AG08395 (cell line): ENCODE results near the gene FOXP1.
"Not testable (repeated sequence)": the region's sequence is repeated elsewhere in the genome, so short reads cannot be mapped to it uniquely, and the experiment has no call there.

Source experiments
- DNase-seq: peaks from one replicate; pipeline ENCODE4 v3.0.0; 2012; ENCODE audit warnings: mixed read lengths, low spot score

FOXP1 gene

DNA sequence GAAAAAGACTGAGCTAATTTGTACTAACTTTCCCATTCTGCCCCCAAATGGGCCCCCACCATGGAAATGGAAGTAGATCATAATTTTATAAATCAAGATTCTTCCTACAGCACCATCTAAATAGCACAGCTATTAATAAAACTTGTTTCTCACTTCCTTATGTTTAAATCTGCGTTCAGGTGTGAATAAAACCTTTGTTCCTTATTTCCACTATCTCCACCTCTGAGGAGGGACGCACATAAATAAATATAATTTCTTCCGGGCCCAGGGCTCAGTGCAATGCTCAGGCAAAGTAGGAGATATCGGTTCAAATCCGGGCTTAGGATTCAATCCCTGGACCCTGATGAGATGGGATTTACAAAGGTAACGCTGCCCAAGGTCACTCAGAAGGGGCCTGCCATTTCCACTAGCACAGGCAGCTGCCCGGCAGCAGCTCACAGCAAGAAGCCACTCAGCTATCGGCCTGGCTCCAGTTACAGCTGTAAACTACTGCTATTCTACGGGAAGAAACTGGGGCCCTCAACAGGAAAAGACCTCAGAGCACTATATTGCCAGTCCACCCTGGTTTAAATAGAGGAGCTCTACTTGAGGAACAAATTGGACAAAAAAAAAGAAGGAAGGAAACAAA lies 52.5 kb downstream of the FOXP1 start:
- DNase-seq, result no peak

DNA sequence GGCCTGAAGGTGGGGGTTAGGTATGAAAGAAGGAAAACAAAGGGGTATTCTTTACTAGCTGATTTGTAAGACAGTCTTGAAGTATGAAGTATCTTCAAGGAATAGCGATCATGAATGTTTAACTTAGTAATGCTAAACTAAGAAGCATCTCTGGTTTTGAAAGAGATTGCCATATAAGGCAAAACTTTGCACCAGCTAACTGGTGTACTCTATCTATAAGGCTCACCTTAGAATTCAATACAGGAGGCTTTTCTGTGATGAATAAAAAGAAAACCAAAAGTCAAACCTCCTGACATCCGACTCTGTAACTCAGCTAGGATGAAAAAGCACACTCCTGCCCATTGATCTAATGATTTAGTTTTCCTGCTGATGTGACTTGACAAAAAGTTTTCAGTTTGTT lies 54.7 kb downstream of the FOXP1 start:
- no peak for DNase-seq

DNA sequence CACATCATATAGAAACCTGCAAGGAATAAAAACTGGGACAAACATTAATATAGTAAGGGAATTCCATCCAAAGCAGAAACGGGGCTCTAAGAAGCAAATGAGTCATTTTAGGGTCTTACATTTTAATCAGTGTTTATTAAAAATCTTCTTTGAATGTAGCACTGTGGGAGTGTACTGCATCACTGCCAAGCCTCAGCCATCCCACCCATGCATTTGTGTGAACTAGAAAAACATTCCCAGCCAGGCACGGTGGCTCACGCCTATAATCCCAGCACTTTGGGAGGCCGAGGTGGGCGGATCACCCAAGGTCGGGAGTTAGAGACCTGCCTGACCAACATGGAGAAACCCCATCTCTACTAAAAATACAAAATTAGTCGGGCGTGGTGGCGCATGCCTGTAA lies 57.1 kb downstream of the FOXP1 start:
- not testable (repeated sequence) for DNase-seq

DNA sequence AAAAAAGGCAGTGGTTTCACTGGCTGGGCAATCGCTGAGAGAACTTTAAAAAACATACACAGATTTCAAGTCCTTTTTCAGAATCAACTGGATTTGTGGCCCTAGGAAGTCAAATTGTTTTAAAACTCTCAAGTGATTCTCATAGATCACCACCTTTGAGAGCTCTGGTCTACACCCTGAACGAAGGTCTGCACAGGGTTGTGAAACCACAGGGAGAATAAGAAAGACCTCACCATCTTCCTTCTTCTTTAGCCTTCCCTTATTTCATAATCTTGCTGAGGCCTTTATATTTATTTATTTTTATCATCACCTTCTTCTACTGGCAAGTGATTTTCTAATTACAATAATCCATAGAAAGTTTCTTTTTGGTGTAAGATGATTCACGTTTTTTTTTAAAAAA lies 58.1 kb downstream of the FOXP1 start:
- DNase-seq, result no peak

DNA sequence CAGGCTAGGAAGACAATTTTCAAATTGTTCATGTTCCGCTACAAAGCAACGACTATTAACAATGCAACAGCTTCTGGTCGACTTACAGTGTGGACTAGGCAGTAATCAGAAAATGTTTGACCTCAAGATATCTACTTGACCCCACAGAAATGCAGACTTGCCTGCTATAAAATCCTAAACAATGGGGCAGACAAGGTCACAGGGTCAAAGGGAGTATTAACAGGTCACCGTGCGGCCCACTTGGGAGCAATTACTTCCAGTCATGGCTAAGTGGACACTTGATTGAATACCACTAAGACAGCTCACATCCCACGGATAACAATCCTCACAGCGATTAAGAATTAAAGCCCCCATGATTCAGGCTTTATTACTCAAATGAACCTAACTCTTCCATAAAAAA lies 58.9 kb downstream of the FOXP1 start:
- no peak for DNase-seq

DNA sequence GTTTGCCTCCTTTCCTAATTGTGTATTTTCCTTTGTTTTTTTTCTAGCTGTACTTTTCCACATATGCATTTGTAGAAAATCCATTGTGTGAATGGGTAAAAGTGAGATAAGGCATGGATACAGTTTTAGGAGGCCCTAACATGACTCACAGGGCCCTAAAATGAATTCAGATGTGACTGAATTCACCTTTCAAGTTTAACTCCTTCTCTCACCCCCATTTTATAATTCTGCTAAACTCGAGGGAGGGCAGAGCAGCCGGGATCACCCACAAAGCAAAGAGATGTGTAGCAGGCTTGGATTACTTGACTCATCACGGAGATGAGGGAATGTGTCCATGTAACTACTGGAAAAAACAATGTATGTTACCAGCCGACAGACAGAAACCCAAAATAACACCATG lies 59.9 kb downstream of the FOXP1 start:
- DNase-seq, result no peak

DNA sequence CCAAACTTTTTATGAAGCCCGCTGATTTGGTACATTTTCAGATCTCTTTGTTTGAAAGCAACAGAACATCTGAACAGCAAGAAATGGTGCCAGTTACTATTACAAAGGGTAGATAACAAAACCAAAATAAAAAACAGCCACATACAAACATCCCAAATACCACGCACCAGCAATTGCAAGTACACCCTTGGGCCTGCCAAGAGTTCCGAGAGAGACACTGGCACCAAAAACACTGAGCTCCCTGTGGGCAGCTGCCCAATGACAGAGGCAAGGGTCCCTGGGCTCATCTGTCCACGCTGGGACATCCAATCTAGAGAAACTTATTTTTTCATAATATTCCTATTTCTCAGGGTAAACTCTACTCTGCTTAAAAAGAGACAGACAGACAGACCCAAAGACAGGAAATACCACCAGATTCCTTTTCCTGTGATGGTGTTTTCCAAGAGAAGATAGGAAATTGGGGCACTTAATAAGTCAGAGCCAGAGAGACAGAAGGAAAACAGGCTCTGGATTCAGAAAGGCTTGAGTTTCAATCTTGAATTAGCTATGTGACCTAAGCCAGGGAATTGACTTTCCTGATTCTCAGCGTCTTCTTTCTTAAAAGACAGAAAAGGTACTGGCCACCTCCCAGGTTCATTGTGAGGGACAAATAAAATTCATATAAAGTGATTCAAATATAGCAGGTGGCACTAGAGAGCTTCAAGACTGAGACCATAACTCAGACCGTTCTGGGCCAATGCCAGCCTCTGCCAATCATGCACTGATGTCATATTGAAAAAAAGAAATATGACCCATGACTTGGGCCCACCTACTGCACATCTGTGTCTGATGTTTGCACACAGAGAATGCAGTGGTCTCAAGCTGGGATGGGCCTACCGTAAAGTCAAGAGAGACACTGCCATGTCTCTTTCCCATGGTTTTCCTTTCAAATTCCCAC lies 61.3 kb downstream of the FOXP1 start:
- no peak for DNase-seq

DNA sequence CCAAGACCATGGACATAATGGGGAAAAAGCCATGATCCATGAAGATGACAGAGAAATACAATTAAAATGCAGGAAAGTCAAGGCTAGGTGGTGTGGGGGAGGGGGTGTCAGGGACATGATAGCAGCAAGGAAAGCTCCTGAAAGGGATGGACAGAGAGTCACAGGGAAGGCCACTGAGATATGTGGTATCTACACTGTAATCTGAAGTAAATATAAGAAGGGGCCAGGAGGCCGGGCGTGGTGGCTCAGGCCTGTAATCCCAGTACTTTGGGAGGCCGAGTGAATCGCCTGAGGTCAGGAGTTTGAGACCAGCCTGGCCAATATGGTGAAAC lies 62.5 kb downstream of the FOXP1 start:
- DNase-seq, result no peak

DNA sequence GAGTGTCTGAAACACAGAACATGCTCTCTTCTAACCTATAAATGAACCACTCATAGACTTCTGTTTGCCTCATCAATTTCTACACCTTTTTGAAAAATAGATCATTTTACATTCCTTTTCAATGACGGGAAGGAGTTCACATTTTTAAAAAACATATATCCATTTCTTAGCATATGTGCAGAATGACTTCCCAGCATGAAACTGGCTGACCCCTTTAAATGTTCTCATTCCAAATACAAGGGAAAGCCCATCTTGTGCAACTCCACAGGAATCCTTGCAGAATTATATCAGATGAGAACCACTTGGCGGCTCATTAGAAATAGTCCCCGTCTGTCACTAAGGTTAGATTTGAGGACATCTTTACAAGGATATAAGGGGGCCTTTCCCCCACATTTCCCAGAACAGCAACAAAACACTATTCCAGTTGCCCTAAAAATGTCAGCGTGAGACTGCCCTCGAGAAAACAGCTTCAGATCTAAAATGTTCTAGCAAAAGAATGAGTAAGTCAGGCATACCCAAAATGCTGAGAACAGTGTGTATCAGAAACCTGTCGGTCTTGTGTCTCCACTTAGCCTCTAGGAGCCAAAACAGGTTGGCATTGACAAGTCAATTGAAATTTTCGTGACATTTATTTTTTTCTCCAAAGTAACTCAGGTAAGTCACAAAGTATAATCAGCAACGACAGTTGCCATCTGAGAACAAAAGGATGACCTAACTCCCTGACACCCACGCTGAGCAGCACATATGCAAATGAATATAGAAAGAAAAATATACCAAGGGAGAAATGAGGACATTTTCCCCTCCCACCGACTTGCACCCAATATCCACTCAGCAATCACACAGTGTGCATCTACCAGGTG lies 63.1 kb downstream of the FOXP1 start:
- no peak for DNase-seq

DNA sequence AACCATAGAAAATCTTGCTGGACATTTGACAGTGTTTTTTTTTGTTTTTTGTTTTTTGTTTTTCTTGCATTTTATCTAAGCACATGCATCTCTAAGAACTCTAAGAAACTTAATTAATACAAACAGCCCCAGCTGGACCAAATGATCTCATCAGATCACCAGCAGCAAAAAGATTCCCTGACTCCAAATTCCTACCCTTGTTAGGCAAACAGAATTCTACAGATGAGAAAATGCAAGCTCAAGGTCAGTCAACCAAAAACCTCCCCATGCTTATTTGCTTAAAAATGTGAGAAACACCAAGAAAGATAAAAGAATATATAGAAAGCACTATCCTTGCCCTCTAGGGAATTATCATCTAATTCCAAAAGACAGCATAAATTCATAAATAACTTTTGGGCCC lies 65.4 kb downstream of the FOXP1 start:
- DNase-seq, result no peak

DNA sequence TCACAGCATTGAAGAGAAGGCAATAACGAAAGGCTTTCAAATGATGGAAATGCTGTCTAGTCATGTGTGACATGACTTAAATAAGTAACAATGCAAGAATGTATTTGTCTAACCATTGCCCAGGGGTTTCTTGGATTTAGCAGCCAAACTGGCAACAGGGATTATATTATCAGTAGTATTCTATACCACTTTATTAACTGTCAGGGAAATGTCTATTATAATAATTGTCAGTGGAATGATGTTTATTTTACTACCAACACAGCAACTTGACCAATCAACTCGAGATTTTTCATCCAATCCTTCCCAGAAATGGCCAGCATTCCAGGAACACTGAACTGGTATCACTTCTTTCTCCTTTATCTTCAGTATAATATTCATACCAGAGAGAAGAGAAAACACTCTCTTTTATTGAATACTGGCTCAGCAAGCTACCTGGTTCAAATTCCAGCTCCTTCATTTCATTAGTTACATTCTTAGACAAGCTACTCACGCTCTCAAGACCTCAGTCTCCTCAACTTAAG lies 66.2 kb downstream of the FOXP1 start:
- DNase-seq, result no peak

DNA sequence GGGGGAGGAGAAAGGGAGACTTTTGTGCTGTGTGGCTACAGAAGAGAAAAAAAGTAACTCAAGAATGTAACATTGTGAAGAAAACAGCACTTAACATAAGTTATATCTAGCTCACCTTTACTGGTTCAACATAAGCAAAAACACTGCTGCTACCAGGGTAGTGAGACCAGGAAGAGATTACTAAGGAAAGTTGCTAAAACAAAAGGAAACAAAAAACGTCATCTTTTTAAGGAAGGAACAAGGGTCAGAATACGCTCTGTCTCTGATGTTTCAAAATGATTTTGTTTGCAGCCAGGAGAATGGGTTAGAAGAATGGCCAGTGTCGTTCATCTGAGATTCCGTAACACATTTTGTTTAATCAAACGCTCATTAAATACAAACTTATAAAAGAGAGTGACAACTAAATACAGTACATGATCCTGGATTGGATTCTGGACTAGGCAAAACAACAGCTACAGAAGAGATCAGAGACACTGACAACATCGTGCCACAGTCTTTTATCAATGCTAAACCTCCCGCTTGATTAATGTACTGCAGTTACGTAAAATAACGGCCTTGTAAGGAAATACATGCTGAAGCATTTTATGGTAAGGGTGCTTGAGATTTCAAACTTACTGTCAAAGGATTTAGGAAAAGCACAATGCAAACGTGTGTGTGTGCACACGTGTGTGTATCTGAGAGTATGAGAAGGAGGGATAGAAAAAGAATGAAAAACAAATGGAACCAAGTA lies 67.7 kb downstream of the FOXP1 start:
- no peak for DNase-seq

DNA sequence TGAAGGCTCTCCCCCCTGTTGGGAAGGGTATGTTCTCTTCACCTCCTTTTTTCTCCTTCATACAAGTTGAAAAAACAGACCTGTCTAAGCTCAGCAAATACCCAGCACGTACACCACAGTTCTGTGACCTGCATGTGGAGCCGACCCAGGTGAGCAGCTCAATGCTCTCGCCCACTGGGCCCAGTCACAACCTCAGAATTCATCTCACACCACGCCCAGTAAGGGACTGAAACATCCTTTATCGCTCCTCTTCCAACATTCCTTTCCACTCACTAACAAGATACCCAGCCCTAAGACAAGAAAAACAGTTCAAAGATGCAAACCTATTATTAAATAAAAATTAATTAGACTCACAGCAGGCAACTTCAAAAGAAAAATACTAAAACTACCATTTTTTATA lies 68.9 kb downstream of the FOXP1 start:
- no peak for DNase-seq

DNA sequence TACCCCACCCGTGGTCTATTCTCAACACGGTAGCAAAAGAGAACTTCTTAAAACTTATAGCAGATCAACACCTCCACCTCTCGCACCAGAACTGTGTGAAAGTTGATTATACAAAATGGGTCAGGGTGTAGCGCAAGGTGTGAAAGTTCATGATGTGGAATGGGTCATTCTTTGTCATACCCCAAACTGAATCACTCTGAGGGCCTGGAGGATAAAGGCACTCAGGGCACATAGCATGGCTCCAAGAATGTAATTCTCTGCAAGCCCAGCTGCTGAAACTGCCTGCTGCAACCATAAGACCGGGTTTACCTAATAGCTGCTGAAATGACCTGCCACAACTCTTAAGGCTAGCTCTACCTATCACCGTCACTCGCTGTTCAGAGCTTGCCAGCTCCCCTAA lies 70.0 kb downstream of the FOXP1 start:
- no peak for DNase-seq

DNA sequence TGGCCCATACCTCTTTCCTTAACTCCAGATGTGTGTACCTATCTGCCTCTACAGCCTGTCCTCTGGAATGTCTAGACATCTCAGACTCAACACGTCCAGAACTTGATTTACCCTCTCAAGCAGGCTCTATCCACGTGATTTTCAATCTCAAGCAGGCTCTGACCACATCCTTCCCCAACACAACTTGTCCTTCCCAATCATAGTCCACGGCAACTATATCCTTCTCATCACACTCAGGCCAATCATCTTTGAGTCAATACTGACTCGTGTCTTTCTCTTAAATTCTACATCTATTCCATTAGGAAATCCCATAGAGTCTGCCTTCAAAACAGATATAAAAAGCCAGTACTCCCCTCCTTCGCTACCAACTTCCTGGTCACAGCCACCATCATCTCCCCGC lies 70.4 kb downstream of the FOXP1 start:
- no peak for DNase-seq

DNA sequence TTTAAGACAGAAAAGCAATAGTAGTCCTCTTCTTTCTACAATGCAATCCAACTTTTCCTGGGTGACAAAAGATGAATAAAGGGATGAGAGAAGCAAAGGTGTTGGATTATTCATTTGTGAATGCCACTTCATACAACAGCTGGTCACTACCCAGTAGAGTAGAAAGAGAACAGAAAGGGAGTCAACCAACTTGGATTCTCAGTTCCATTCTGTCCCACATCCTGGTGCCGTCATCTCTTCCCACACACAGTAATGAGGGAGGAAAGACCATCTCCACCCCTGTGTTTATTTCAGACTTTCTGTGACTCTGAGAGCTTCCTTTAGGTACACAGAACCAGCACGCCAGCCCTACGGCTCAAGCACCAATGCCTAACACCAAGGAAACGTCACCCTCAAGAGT lies 71.0 kb downstream of the FOXP1 start:
- DNase-seq, result no peak

DNA sequence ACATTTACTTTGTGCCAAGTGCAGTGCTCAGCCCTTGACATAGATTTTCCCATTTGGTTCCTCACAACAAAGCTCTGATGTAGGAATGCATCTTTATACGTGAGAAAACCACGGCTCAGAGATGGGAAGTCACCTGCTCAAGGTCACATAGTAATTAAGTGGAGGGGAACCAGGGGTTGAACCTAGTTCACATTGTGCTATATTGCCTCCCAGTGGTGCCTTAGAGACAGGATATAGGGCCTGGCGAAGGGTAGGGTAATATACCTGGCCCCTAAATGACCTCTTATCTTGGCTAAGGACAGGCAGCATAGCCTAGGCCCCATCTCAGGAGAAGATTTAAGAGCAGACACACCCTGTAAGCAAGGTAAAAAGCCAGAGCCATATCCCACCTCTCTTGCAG lies 71.5 kb downstream of the FOXP1 start:
- DNase-seq, result no peak

DNA sequence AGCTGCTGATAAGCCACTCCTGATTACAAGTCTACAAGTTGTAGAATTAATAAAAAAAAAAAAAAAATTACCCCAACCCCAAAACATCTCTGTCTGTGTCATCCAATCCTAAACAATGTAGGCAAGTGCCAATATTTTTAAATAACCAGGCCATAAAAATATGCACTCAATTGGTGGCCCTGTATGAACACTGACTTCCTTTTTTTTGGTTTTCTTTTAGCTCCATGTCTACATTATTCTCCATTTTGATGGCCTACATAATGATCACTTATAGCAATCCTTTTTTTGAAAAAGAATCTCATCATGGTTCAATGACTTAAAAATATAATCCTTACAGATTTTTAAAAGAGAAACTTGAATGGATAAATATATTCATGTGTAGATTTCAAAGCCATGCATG lies 72.1 kb downstream of the FOXP1 start:
- DNase-seq, result no peak

DNA sequence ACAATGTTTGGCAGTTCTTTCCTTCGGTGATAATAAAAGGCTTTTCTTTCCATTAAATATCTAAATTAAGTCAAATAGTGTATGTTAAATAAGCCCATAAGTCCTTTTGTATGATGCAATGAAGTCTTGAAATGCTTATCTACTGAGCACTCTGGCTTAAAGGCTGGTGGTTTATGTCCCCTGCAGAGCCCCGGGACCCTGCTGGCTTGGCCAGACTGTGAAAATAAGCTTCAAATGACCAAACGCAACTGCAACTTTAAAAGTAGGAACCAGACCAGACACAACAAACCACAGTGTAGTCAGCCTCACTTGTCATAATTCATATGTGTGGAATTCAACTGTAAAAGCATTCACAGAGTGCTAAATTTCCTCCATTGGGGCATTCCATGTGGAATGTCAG lies 72.5 kb downstream of the FOXP1 start:
- DNase-seq, result peak; percentile 62

DNA sequence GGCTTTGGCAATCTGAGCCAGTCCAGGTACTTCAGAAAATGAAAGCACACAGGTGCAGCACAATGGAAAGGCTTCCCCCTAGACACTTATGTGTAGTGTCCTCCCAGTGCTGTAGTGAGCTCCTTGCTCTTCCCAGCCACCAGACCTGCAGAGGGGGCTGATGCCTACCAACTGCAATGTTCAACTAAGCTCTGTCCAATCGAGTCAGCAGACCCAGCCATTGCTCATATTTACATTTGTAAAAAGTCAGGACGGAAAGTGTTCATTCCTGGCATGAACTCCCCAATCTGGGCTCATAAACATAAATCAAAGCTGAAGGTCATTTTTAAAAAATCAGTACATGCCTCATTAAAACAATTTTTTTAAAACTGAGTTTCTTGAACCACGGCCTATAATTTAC lies 73.0 kb downstream of the FOXP1 start:
- peak; percentile 35 for DNase-seq

DNA sequence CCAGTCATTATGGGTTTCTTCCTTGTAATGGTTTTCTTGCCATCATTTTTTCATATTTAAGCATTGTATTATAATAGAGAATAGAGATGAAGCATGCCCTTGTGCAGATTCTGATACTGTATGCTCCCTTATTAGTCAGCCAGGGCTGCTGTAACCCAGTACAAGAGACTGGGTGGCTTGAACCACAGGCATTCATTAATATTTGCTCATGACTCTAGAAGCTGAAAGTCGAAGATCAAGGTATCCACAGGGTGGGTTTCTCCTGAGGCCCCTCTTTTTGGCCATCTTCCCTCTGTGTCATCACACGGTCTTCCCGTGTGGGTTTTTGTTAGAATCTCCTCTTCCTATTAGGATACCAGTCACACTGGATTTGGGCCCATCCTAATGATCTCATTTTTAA lies 74.5 kb downstream of the FOXP1 start:
- DNase-seq, result no peak

DNA sequence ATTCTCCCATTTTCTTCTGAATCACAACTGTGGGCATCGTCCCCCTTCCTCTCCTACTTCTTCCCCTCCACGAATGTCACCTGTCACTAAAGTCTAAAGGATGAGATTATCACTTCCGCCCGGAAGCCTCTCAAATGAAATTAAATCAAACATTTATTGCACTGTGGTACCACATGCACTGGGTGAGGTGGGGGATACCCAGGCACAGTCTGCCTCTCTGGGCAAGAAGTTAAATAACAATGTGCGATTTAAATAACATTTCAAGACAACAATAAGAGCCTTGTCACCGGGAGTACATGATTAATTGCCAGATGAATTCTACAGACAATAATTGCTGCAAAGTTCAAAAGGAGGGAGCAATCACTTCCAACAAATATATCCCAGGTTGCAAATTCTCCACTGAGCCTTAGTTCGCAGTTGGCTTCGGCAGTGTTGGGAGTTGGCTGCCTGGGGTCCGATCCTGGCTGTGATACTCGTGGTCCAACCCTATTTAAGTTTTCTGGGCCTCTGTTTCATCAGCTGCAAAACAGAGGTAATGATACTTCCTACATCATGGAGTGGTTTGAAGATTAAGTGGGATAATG lies 77.7 kb downstream of the FOXP1 start:
- DNase-seq, result no peak
